Upper lobe of left lung (tissue), 6 donors: ENCODE data around the gene TBL1XR1. TPM values are rescaled to one million over a fixed set of nuclear protein-coding genes. Genes with fewer than 3 reads are reported as not detected.

Source experiments
- ATAC-seq, 2 donors: fragments of 200-7000 bp; cut with Tn5 transposase; one replicate each; pipeline ENCODE4 v1.9.1; 2022; ENCODE audit warnings: mild to moderate bottlenecking in 2 of 2, moderate library complexity in 2 of 2; ENCODE audit not compliant: low FRiP score in 2 of 2
- DNase-seq, 2 donors: peaks; one replicate each; pipeline ENCODE4 v3.0.0-alpha.2; 2019 to 2020
- H3K27ac ChIP-seq, 4 donors: fragments of 200-600 bp; sonication (generic); one replicate each; pipeline ENCODE4 v1.5.1; 2016 to 2019
- H3K27me3 ChIP-seq, 4 donors: fragments of 200-600 bp; sonication (generic); one replicate each; pipeline ENCODE4 v1.5.1; 2017 to 2019
- H3K36me3 ChIP-seq, 4 donors: fragments of 200-600 bp; sonication (generic); one replicate each; pipeline ENCODE4 v1.5.1; 2016 to 2019
- H3K4me1 ChIP-seq, 4 donors: fragments of 200-600 bp; sonication (generic); one replicate each; pipeline ENCODE4 v1.5.1; 2018 to 2019
- H3K4me3 ChIP-seq, 4 donors: fragments of 200-600 bp; sonication (generic); one replicate each; pipeline ENCODE4 v1.5.1; 2017 to 2019; ENCODE audit warnings: mild to moderate bottlenecking in 2 of 4, moderate library complexity in 1 of 4
- H3K9me3 ChIP-seq, 4 donors: fragments of 200-600 bp; sonication (generic); one replicate each; pipeline ENCODE4 v1.5.1; 2018 to 2019
- CTCF ChIP-seq, 6 experiments: fragments of 450-650 bp in 4 of 6; fragments of 200-600 bp in 2 of 6; sonication (generic) in 2 of 6; IDR thresholded peaks; one replicate each; pipeline ENCODE4 v1.5.1; 2016 to 2019; ENCODE audit warnings: antibody characterized with exemption in 6 of 6
- EP300 ChIP-seq, 4 donors: sonication (generic); formaldehyde crosslinking; IDR thresholded peaks; one replicate each; pipeline ENCODE4 v1.5.1; 2017; ENCODE audit warnings: antibody characterized with exemption in 4 of 4, control low read depth in 2 of 4
- POLR2A ChIP-seq, 4 donors: fragments of 450-650 bp; IDR thresholded peaks; one replicate each; pipeline ENCODE4 v1.5.1; 2016 to 2017; ENCODE audit warnings: antibody characterized with exemption in 4 of 4, mild to moderate bottlenecking in 2 of 4
- POLR2AphosphoS5 ChIP-seq, 2 donors: sonication (generic); formaldehyde crosslinking; IDR thresholded peaks; one replicate each; pipeline ENCODE4 v1.5.1; 2017; ENCODE audit warnings: antibody characterized with exemption in 2 of 2
- WGBS, 2 donors: methylation state at CpG; one replicate each; pipeline ENCODE4 v1.1.5; 2017 to 2018; 5-methylcytosine and 5-hydroxymethylcytosine counted together
- total RNA-seq, 6 donors: library from RNA; depleted of rRNA in 4 of 6; stranded (reverse); fragments of >200 nt in 4 of 6; gene quantifications; one replicate each; pipeline versions ENCODE4 v1.1.0 to v1.2.1, GENCODE V29; 2016 to 2021
- donor health status: DM: no; HTN: no; CAD: no; lungs with moderate emphysema.
- donor health status: DM: no; HTN: yes; CAD: no; lungs with severe emphysema.

Gene TBL1XR1
- total RNA-seq, 6 donors from 2014 or later = 46.1 to 156 (median 86.6) TPM

GRCh38 chr3:177182352-177182751, 14.9 kb downstream of the TBL1XR1 start:
- H3K4me3 ChIP-seq = no peak overlapping the region
- DNase-seq = no peak
- peaks cover 12 to 53% (median 29%) of the 10 kb centered on the region in 4 donors for H3K4me1 ChIP-seq
- no peak for ATAC-seq
- no peak overlapping the region for H3K27ac ChIP-seq
- no peak for TF ChIP-seq POLR2AphosphoS5 (IDR thresholded peaks at IDR 0.05)
- TF ChIP-seq POLR2A (IDR thresholded peaks at IDR 0.05) = no peak
- no peak for TF ChIP-seq EP300 (IDR thresholded peaks at IDR 0.05)
- TF ChIP-seq CTCF (IDR thresholded peaks at IDR 0.05) = no peak
- WGBS, 2 donors = 62 to 93% methylated on average over 1 of the region's 1 CpG
- H3K36me3 ChIP-seq = no peaks in the 10 kb centered on the region
- no peaks in the 10 kb centered on the region for H3K9me3 ChIP-seq
- H3K27me3 ChIP-seq = no peaks in the 10 kb centered on the region

GRCh38 chr3:177181418-177181817, 15.9 kb downstream of the TBL1XR1 start:
- WGBS, 2 donors = 82 to 90% methylated on average over 5 of the region's 5 CpGs

GRCh38 chr3:177180506-177180905, 16.8 kb downstream of the TBL1XR1 start:
- ATAC-seq (no peak), DNase-seq (no peak)
- TF ChIP-seq POLR2AphosphoS5 (IDR thresholded peaks at IDR 0.05) (no peak), CTCF (IDR thresholded peaks at IDR 0.05) (no peak), POLR2A (IDR thresholded peaks at IDR 0.05) (no peak), EP300 (IDR thresholded peaks at IDR 0.05) (no peak)
- Histone ChIP-seq H3K4me1 (peaks cover 9 to 43% (median 23%) of the 10 kb centered on the region in 4 donors), H3K36me3 (no peaks in the 10 kb centered on the region), H3K27ac (no peak overlapping the region), H3K27me3 (no peaks in the 10 kb centered on the region), H3K4me3 (no peak overlapping the region), H3K9me3 (no peaks in the 10 kb centered on the region)
- 90 to 93% methylated on average over 5 of the region's 5 CpGs for WGBS, 2 donors

More at GRCh38 chr3:177181418-177181817, 15.9 kb downstream of the TBL1XR1 start:
- TF ChIP-seq POLR2A (IDR thresholded peaks at IDR 0.05) (no peak), EP300 (IDR thresholded peaks at IDR 0.05) (no peak), POLR2AphosphoS5 (IDR thresholded peaks at IDR 0.05) (no peak), CTCF (IDR thresholded peaks at IDR 0.05) (no peak)
- DNase-seq (no peak), ATAC-seq (no peak)
- Histone ChIP-seq H3K36me3 (no peaks in the 10 kb centered on the region), H3K4me1 (peaks cover 12 to 49% (median 28%) of the 10 kb centered on the region in 4 donors), H3K27me3 (no peaks in the 10 kb centered on the region), H3K4me3 (no peak overlapping the region), H3K9me3 (no peaks in the 10 kb centered on the region), H3K27ac (no peak overlapping the region)

- no peak overlapping the region for H3K27ac ChIP-seq
- WGBS, 2 donors = 84 to 86% methylated on average over 10 of the region's 10 CpGs
- no peak overlapping the region for H3K4me3 ChIP-seq
- TF ChIP-seq POLR2AphosphoS5 (IDR thresholded peaks at IDR 0.05) = no peak
- no peak for TF ChIP-seq CTCF (IDR thresholded peaks at IDR 0.05)
- no peak for TF ChIP-seq POLR2A (IDR thresholded peaks at IDR 0.05)
- TF ChIP-seq EP300 (IDR thresholded peaks at IDR 0.05) = no peak
- H3K36me3 ChIP-seq = no peaks in the 10 kb centered on the region
- ATAC-seq (no peak), DNase-seq (no peak)
- no peaks in the 10 kb centered on the region for H3K27me3 ChIP-seq
- peaks cover 15 to 42% (median 24%) of the 10 kb centered on the region in 4 donors for H3K4me1 ChIP-seq
- no peaks in the 10 kb centered on the region for H3K9me3 ChIP-seq
Observed at GRCh38 chr3:177179281-177180067, 17.8 kb downstream of the TBL1XR1 start.
